Spleen (tissue), 3 donors: ENCODE data around the gene SPI1.

Experiments
- POLR2A ChIP-seq, 3 donors: fragments of 450-650 bp; IDR thresholded peaks; one replicate each; pipeline ENCODE4 v1.5.1; 2017; ENCODE audit warnings: antibody characterized with exemption in 3 of 3, mild to moderate bottlenecking in 1 of 3
- POLR2AphosphoS5 ChIP-seq, 3 donors: sonication (generic); formaldehyde crosslinking; IDR thresholded peaks; one replicate each; pipeline ENCODE4 v1.5.1; 2017; ENCODE audit warnings: antibody characterized with exemption in 3 of 3

DNA sequence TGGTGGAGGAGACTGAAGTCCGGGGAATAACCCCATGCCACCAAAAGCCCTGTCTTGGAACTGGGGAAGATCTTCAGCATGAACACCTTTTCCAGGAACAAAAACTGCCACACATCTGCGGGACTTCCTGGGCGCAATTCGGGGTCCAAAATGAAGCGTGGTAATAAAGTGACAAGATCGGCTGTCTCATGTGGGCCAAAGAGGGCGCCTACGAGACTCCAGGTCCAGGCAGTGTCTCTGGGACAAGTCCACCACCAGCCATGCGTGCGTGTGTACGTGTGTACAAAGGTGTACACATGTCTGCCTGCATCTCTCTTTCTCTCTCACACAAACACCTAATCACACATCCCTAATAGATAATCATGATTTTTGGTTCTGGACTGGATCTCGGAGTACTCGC, 16.9 kb downstream of the SPI1 start:
- no peak for TF ChIP-seq POLR2A (IDR thresholded peaks at IDR 0.05)
- no peak for TF ChIP-seq POLR2AphosphoS5 (IDR thresholded peaks at IDR 0.05)
